Measurements from ENCODE around the gene CPA4.

DNA sequence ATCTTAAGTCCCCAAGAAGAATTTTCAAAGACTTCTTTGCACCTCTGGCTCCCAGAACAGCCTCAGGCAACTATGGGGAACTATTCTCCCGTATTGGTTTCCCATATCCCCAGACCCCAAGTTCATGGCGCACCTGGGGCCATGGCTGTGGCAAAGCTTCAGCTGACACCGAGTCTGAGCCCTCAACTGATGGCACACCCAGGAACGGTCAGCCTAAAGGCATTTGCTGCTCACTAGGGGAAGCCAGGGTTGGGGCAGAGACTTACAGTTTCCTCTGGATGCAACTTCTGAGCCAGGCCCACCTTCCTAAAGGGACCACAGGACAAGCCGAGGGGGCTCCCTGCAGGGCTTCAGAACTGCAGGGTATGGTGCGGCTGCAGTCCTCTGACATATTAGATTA lies 73.6 kb downstream of the CPA4 start:
- TF ChIP-seq POLR2A (IDR thresholded peaks at IDR 0.05), result no peak
- TF ChIP-seq, protein P1, sequence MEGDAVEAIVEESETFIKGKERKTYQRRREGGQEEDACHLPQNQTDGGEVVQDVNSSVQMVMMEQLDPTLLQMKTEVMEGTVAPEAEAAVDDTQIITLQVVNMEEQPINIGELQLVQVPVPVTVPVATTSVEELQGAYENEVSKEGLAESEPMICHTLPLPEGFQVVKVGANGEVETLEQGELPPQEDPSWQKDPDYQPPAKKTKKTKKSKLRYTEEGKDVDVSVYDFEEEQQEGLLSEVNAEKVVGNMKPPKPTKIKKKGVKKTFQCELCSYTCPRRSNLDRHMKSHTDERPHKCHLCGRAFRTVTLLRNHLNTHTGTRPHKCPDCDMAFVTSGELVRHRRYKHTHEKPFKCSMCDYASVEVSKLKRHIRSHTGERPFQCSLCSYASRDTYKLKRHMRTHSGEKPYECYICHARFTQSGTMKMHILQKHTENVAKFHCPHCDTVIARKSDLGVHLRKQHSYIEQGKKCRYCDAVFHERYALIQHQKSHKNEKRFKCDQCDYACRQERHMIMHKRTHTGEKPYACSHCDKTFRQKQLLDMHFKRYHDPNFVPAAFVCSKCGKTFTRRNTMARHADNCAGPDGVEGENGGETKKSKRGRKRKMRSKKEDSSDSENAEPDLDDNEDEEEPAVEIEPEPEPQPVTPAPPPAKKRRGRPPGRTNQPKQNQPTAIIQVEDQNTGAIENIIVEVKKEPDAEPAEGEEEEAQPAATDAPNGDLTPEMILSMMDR (IDR thresholded peaks at IDR 0.05), result no peak
